GM12892 (cell line): ENCODE measurements around the gene CMIP.

Source experiments
- POLR2A ChIP-seq: IDR thresholded peaks from 2 replicates; pipeline ENCODE4 v1.6.1; 2011; ENCODE audit warnings: low read depth, low read length, control low read depth
- POLR2AphosphoS5 ChIP-seq: IDR thresholded peaks from 2 replicates; pipeline ENCODE4 v1.6.1; 2011; ENCODE audit warnings: low read depth, low read length, control low read depth
- TAF1 ChIP-seq: IDR thresholded peaks from 2 replicates; pipeline ENCODE4 v1.6.1; 2011; ENCODE audit warnings: low read depth, mild to moderate bottlenecking, control low read depth, low read length, borderline replicate concordance

DNA sequence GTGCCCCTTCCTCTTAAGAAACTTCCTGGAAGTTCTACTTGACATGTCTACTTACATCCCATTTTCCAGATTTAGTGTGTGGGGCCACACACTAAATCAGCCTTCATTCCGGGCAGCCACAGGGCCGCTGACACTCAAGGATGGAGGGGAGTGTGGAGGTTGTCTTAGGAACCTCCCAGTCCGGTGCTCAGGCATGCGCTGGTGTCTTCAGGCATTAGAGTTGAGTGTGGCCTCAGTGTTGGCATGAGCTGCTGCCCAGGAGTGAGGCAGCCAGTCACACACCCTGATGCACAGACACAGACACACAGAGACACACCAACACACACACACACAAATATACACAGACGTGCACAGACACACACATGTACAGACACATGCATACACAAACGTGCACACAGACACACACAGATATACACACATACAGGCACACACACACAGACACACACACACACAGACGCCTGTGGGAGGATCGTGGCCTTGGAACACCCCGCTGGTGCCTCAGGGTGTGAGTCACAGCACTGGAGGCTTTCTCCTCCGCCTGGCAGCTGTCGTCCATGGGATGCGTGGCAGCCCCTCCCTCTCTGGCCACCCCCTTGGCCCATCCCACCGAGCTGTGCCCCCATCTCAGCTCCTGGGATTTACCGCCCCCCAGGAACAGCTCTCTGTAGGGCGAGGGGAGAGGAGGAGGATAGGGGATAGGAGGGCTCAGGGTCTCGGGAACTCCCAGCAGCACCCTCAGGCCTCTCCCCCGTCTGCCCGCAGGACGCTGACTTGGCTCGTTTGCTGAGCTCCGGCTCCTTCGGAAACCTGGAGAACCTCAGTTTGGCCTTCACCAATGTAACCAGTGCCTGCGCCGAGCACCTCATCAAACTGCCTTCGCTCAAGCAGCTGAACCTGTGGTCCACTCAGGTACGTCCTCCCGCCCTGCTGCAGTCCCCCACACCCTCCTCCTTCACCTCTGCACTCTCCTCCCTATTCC, 258.9 kb downstream of the CMIP start:
- TF ChIP-seq POLR2A: no peak
- TF ChIP-seq POLR2AphosphoS5: no peak
- TF ChIP-seq TAF1: no peak
